Amygdala (tissue), 56 donors: ENCODE measurements around the gene YDJC.
"Not testable (repeated sequence)": the region's sequence is repeated elsewhere in the genome, so short reads cannot be mapped to it uniquely, and the experiment has no call there.

ENCODE experiments used
- DNase-seq, 56 donors: peaks; one replicate each; lab custom pipeline; 2025; lab: John Stamatoyannopoulos, UW

Gene YDJC

GRCh38 chr22:21652010-21652546, 22.3 kb upstream of the YDJC start:
- peak in 52 of 56 donors; percentile 10 to 89 (median 64) for DNase-seq

GRCh38 chr22:21651521-21652009, 21.7 kb upstream of the YDJC start:
- DNase-seq, result no peak

GRCh38 chr22:21650823-21651520, 21.1 kb upstream of the YDJC start:
- DNase-seq, result no peak

- no peak for DNase-seq
Observed at GRCh38 chr22:21650280-21650679, 20.5 kb upstream of the YDJC start.

GRCh38 chr22:21646608-21647590, 17.1 kb upstream of the YDJC start:
- peak in 47 of 56 donors; percentile 9 to 88 (median 50) for DNase-seq

GRCh38 chr22:21645513-21645912, 15.7 kb upstream of the YDJC start:
- not testable (repeated sequence) for DNase-seq

- DNase-seq, result no peak
Observed at GRCh38 chr22:21643533-21644357, 13.9 kb upstream of the YDJC start.

GRCh38 chr22:21642584-21643448, 13.0 kb upstream of the YDJC start:
- peak in 18 of 56 donors; percentile 11 to 54 (median 25) for DNase-seq

GRCh38 chr22:21641789-21642583, 12.2 kb upstream of the YDJC start, which contains the start of gene SDF2L1:
SDF2L1 (plus strand) TSS chr22:21642302; CDS start chr22:21642337, 35 bp downstream.
- peak; percentile 67 to 99 (median 96) for DNase-seq

GRCh38 chr22:21641417-21641788, 11.6 kb upstream of the YDJC start:
- peak in 12 of 56 donors; percentile 22 to 63 (median 48) for DNase-seq

GRCh38 chr22:21640810-21641209, 11.0 kb upstream of the YDJC start:
- DNase-seq, result no peak

- DNase-seq, result no peak
Observed at GRCh38 chr22:21639359-21639758, 9.5 kb upstream of the YDJC start.

GRCh38 chr22:21637450-21637849, 7.6 kb upstream of the YDJC start:
- DNase-seq, result not testable (repeated sequence)

GRCh38 chr22:21636629-21637218, 6.9 kb upstream of the YDJC start:
- DNase-seq, result no peak

- no peak for DNase-seq
Observed at GRCh38 chr22:21635771-21636510, 6.1 kb upstream of the YDJC start.

GRCh38 chr22:21634844-21635243, 5.0 kb upstream of the YDJC start:
- no peak for DNase-seq

- DNase-seq, result no peak
Observed at GRCh38 chr22:21634081-21634480, 4.3 kb upstream of the YDJC start.
